Ishikawa (cell line): ENCODE data around the gene MICALL2.

Experiments used
- CEBPB ChIP-seq: IDR thresholded peaks from 2 replicates; pipeline ENCODE4 v1.6.1; 2012
- CREB1 ChIP-seq: IDR thresholded peaks from 2 replicates; pipeline ENCODE4 v1.6.1; 2012; ENCODE audit warnings: low read depth
- EGR1 ChIP-seq: IDR thresholded peaks from 2 replicates; pipeline ENCODE4 v1.6.1; 2012
- EP300 ChIP-seq: IDR thresholded peaks from 2 replicates; pipeline ENCODE4 v1.6.1; 2012; ENCODE audit warnings: borderline replicate concordance
- FOXM1 ChIP-seq: IDR thresholded peaks from 2 replicates; pipeline ENCODE4 v1.6.1; 2012; ENCODE audit warnings: low read depth, borderline replicate concordance
- MAX ChIP-seq: IDR thresholded peaks from 2 replicates; pipeline ENCODE4 v1.6.1; 2012
- NFIC ChIP-seq: IDR thresholded peaks from 2 replicates; pipeline ENCODE4 v1.6.1; 2012
- RAD21 ChIP-seq: IDR thresholded peaks from 2 replicates; pipeline ENCODE4 v1.6.1; 2012; ENCODE audit warnings: low read depth
- REST ChIP-seq: IDR thresholded peaks from 2 replicates; pipeline ENCODE4 v1.6.1; 2012; ENCODE audit warnings: low read depth, mild to moderate bottlenecking
- TAF1 ChIP-seq: IDR thresholded peaks from 2 replicates; pipeline ENCODE4 v1.6.1; 2012; ENCODE audit warnings: low read depth, mild to moderate bottlenecking
- TCF12 ChIP-seq: IDR thresholded peaks from 2 replicates; pipeline ENCODE4 v1.6.1; 2012; ENCODE audit warnings: low read depth
- TEAD4 ChIP-seq: IDR thresholded peaks from 2 replicates; pipeline ENCODE4 v1.6.1; 2012
- USF1 ChIP-seq: IDR thresholded peaks from 2 replicates; pipeline ENCODE4 v1.6.1; 2012
- YY1 ChIP-seq: IDR thresholded peaks from 2 replicates; pipeline ENCODE4 v1.6.1; 2012; ENCODE audit warnings: low read depth
- ZBTB7A ChIP-seq: IDR thresholded peaks from 2 replicates; pipeline ENCODE4 v1.6.1; 2012; ENCODE audit warnings: low read depth

Gene MICALL2

GRCh38 chr7:1488016-1488415, 28.7 kb upstream of the MICALL2 start:
- no peak for TF ChIP-seq MAX
- no peak for TF ChIP-seq ZBTB7A
- no peak for TF ChIP-seq TAF1
- TF ChIP-seq FOXM1: no peak
- TF ChIP-seq EGR1: no peak

GRCh38 chr7:1487466-1487865, 28.2 kb upstream of the MICALL2 start:
- TF ChIP-seq CREB1: no peak
- TF ChIP-seq YY1: no peak
- TF ChIP-seq EGR1: no peak
- no peak for TF ChIP-seq RAD21

GRCh38 chr7:1486571-1486970, 27.3 kb upstream of the MICALL2 start:
- TF ChIP-seq MAX: no peak

GRCh38 chr7:1485156-1485555, 25.9 kb upstream of the MICALL2 start:
- TF ChIP-seq EP300: no peak
- TF ChIP-seq REST: no peak
- no peak for TF ChIP-seq MAX
- TF ChIP-seq EGR1: no peak
- no peak for TF ChIP-seq CEBPB
- TF ChIP-seq NFIC: no peak
- no peak for TF ChIP-seq CREB1
- no peak for TF ChIP-seq RAD21
- no peak for TF ChIP-seq TAF1
- no peak for TF ChIP-seq TEAD4
- TF ChIP-seq USF1: no peak
- no peak for TF ChIP-seq ZBTB7A
- no peak for TF ChIP-seq YY1
- TF ChIP-seq TCF12: no peak
- TF ChIP-seq FOXM1: no peak

GRCh38 chr7:1484569-1484968, 25.3 kb upstream of the MICALL2 start:
- TF ChIP-seq EGR1: no peak
- TF ChIP-seq FOXM1: no peak
- no peak for TF ChIP-seq REST
- no peak for TF ChIP-seq TAF1
- TF ChIP-seq YY1: no peak
- no peak for TF ChIP-seq ZBTB7A
- TF ChIP-seq NFIC: no peak
- TF ChIP-seq TEAD4: no peak
- TF ChIP-seq TCF12: no peak
- no peak for TF ChIP-seq RAD21
- TF ChIP-seq CEBPB: no peak
- TF ChIP-seq USF1: no peak
- TF ChIP-seq MAX: no peak
- TF ChIP-seq CREB1: no peak
- no peak for TF ChIP-seq EP300

GRCh38 chr7:1483536-1484505, 24.6 kb upstream of the MICALL2 start:
- no peak for TF ChIP-seq CEBPB
- no peak for TF ChIP-seq TAF1
- no peak for TF ChIP-seq YY1
- TF ChIP-seq TCF12: no peak
